Anterior cingulate cortex (tissue), 58 donors: ENCODE results near the gene CBLN4.

ENCODE experiments used
- DNase-seq, 58 donors: peaks; one replicate each; lab custom pipeline; 2025; lab: John Stamatoyannopoulos, UW

CBLN4 gene

DNA sequence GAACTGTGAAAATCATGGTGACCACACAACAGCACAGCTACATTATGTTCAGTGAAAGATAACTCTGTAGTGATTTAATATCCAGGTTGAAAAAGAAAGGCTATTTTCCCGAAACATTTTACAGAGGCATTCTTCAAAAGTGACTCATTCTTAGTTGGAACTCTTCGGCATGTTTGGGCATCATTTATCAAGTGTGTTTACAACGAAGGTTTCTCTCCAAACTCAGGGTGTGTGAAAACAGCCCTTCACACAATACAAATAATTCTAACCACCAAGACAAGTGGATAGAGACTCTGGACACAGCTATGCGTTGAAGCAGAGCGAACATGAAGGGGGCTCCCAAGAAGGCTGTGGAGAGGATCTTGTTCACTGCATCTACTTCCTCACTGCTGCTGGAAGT, 57.6 kb downstream of the CBLN4 start:
- no peak for DNase-seq
